ENCODE measurements around the gene SMYD2. TPM values are rescaled to one million over a fixed set of nuclear protein-coding genes. Genes with fewer than 3 reads are reported as not detected.

SMYD2 gene
- total RNA-seq, 1 donor from 2014 or later = 18.3 TPM

- DNase-seq = no peak
- POLR2A ChIA-PET = no interaction called here
- Mint-ChIP-seq H3K4me3 (no peak overlapping the region), H3K27ac (no peak overlapping the region), H3K27me3 (no peaks in the 10 kb centered on the region), H3K9me3 (peaks cover 10% of the 10 kb centered on the region), H3K36me3 (ENCODE audit: low read depth) (peaks cover 38% of the 10 kb centered on the region), H3K4me1 (no peaks in the 10 kb centered on the region)
- CTCF ChIA-PET = interaction anchor here (5.7 kb wide), 1 partner anchor 12 kb away, joined by 38 read pairs; no protein-coding TSS in a partner anchor
- no peak for ATAC-seq (ENCODE audit: low read depth)
- intact Hi-C loops (cut with micrococcal nuclease) = no loop called here
- TF ChIP-seq CTCF (IDR thresholded peaks at IDR 0.05) = no peak
These were observed 60.5 kb downstream of the SMYD2 start for GRCh38 chr1:214341459-214341858.

GRCh38 chr1:214341932-214342331 lies 61.0 kb downstream of the SMYD2 start:
- H3K4me1 Mint-ChIP-seq = no peaks in the 10 kb centered on the region

DNA sequence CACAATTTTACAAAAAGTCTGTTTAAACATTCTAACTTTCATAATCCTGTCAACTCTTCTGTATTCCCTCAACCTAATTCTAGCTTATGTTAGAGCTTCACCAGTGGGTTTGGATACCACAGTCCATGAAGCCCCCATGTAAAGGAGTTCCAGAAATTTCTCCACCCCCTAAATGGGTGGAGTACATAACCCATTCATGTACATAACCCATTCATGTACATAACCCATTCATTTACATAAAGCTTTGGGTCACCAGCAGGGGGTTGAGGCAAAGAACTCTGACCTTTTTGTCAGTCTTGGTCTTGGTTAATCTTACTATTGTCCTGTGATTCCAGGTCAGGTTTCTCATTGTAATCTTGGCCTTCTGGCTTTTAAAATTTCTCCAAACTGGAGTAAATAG lies 61.6 kb downstream of the SMYD2 start:
- intact Hi-C loops (cut with micrococcal nuclease) = no loop called here
- ChIA-PET CTCF (interaction anchor here (1.2 to 5.7 kb wide), 2 partner anchors 9 to 13 kb away, joined by 3 to 38 read pairs; no protein-coding TSS in a partner anchor), POLR2A (no interaction called here)
- ATAC-seq (ENCODE audit: low read depth) (no peak), DNase-seq (no peak)
- no peak for TF ChIP-seq CTCF (IDR thresholded peaks at IDR 0.05)
- H3K36me3 Mint-ChIP-seq (ENCODE audit: low read depth) = peaks cover 29% of the 10 kb centered on the region
- no peaks in the 10 kb centered on the region for H3K4me1 Mint-ChIP-seq
- H3K9me3 Mint-ChIP-seq = peaks cover 10% of the 10 kb centered on the region
- H3K27me3 Mint-ChIP-seq = no peaks in the 10 kb centered on the region
- no peak overlapping the region for H3K4me3 Mint-ChIP-seq
- no peak overlapping the region for H3K27ac Mint-ChIP-seq

More at GRCh38 chr1:214341932-214342331, 61.0 kb downstream of the SMYD2 start:
- DNase-seq (no peak), ATAC-seq (ENCODE audit: low read depth) (no peak)
- peaks cover 10% of the 10 kb centered on the region for H3K9me3 Mint-ChIP-seq
- H3K27me3 Mint-ChIP-seq = no peaks in the 10 kb centered on the region
- POLR2A ChIA-PET = no interaction called here
- no peak for TF ChIP-seq CTCF (IDR thresholded peaks at IDR 0.05)
- intact Hi-C loops (cut with micrococcal nuclease) = no loop called here
- no peak overlapping the region for H3K4me3 Mint-ChIP-seq
- CTCF ChIA-PET = interaction anchor here (1.2 to 5.7 kb wide), 2 partner anchors 9 to 12 kb away, joined by 3 to 38 read pairs; no protein-coding TSS in a partner anchor
- no peak overlapping the region for H3K27ac Mint-ChIP-seq
- H3K36me3 Mint-ChIP-seq (ENCODE audit: low read depth) = peaks cover 35% of the 10 kb centered on the region

DNA sequence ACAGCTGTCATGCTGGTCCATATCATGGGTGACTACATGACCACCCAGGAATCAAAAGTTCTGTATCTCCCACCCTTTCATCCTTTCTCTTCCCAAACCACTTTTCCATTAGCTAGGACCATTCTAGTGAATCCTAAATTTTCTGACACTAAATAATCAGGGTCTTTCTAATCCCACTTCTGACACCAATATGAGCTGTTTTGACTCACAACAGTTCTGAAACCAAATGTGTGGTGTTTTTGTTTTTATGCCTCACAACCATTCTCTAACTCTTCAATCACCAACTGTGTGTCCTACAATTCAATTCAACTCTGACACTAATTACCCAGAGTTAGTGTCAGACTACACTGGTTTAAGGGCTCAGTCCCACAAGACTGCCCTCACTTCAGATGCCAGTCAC lies 63.9 kb downstream of the SMYD2 start:
- Mint-ChIP-seq H3K4me1 (no peaks in the 10 kb centered on the region), H3K27ac (no peak overlapping the region), H3K36me3 (ENCODE audit: low read depth) (peaks cover 21% of the 10 kb centered on the region), H3K27me3 (no peaks in the 10 kb centered on the region), H3K9me3 (peaks cover 10% of the 10 kb centered on the region), H3K4me3 (no peak overlapping the region)
- ATAC-seq (ENCODE audit: low read depth) (no peak), DNase-seq (no peak)
- intact Hi-C loops (cut with micrococcal nuclease) = no loop called here
- no peak for TF ChIP-seq CTCF (IDR thresholded peaks at IDR 0.05)
- CTCF ChIA-PET = interaction anchor here (0.7 to 2.3 kb wide), 2 partner anchors 13 to 83 kb away, joined by 3 to 15 read pairs; no protein-coding TSS in a partner anchor
- POLR2A ChIA-PET = no interaction called here

DNA sequence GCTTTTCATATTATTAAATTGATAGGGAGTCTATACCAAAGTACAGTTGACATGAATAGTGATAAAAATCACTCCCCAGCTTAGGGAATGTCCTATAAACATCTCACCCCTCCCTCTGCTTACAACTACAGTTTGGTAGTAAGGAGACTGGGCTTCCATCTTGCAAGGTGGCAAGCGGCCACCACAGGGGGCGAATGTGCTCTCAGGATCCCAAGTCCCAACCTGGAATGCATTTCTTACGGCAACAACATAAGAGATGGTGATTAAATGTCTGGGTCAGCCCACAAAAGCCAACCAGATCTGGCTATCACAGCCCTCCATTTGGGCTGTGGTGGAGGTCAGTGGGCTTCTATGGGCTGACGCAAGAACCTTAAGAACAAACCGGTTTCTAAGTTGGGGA lies 68.0 kb downstream of the SMYD2 start:
- intact Hi-C loops (cut with micrococcal nuclease) = no loop called here
- peaks cover 13% of the 10 kb centered on the region for H3K36me3 Mint-ChIP-seq (ENCODE audit: low read depth)
- no peak overlapping the region for H3K27ac Mint-ChIP-seq
- TF ChIP-seq CTCF (IDR thresholded peaks at IDR 0.05) = no peak
- POLR2A ChIA-PET = no interaction called here
- ATAC-seq (ENCODE audit: low read depth) (no peak), DNase-seq (no peak)
- H3K27me3 Mint-ChIP-seq = no peaks in the 10 kb centered on the region
- H3K4me3 Mint-ChIP-seq = no peak overlapping the region
- no peaks in the 10 kb centered on the region for H3K4me1 Mint-ChIP-seq
- peaks cover 8% of the 10 kb centered on the region for H3K9me3 Mint-ChIP-seq
- CTCF ChIA-PET = no interaction called here

Measured in activated B cell treated with CpG ODN at 0.5 μM for 24 hours (primary cell).